B cell (primary cell): Measurements from ENCODE around the gene GTPBP3. TPM values are rescaled to one million over a fixed set of nuclear protein-coding genes. Genes with fewer than 3 reads are reported as not detected.

Experiments
- ATAC-seq: fragments of 200-7000 bp; cut with Tn5 transposase; one replicate; pipeline ENCODE4 v1.10.0; 2021; ENCODE audit warnings: low read depth, mild to moderate bottlenecking, moderate number of reproducible peaks, moderate library complexity
- CTCF ChIA-PET: fragments of 350-600 bp; sonication (Branson Sonifier 250); formaldehyde crosslinking; loops from one replicate; lab custom pipeline; 2021; ENCODE audit warnings: antibody characterized with exemption, inconsistent platforms; lab: Charles Lee
- POLR2A ChIA-PET: fragments of 350-600 bp; sonication (Branson Sonifier 250); formaldehyde crosslinking; loops from one replicate; lab custom pipeline; 2021; ENCODE audit warnings: antibody characterized with exemption; lab: Charles Lee
- DNase-seq: peaks from one replicate; pipeline ENCODE4 v3.0.0; 2013
- H2AFZ ChIP-seq: 2 replicates; pipeline ENCODE4 v1.6.1; 2012; ENCODE audit warnings: mild to moderate bottlenecking, low read depth, low read length; ENCODE audit not compliant: insufficient read depth, poor library complexity, severe bottlenecking
- H3K27ac ChIP-seq, 2 donors: 1 replicate in 1 of 2; 2 replicates in 1 of 2; pipeline ENCODE4 v1.5.1; 2012 to 2013; ENCODE audit warnings: low read length in 2 of 2, mild to moderate bottlenecking in 2 of 2, moderate library complexity in 1 of 2
- H3K27me3 ChIP-seq, 4 experiments: fragments of 200-600 bp in 1 of 4; sonication (generic) in 1 of 4; replicated peaks in 1 of 4; 1 replicate in 2 of 4; 2 replicates in 2 of 4; pipeline versions ENCODE4 v1.6.1 to v1.7.0; 2013 to 2016; ENCODE audit warnings: low read length in 3 of 4, mild to moderate bottlenecking in 2 of 4, mixed read lengths in 1 of 4, moderate library complexity in 1 of 4; ENCODE audit not compliant: insufficient read depth in 4 of 4, control insufficient read depth in 3 of 4; ENCODE audit errors: control extremely low read depth in 1 of 4
- H3K36me3 ChIP-seq, 2 experiments: replicated peaks in 1 of 2; 1 replicate in 1 of 2; 2 replicates in 1 of 2; pipeline versions ENCODE4 v1.6.1 to v1.7.1; 2013; ENCODE audit warnings: low read length in 1 of 2; ENCODE audit not compliant: insufficient read depth in 2 of 2, control insufficient read depth in 1 of 2; ENCODE audit errors: control extremely low read depth in 1 of 2, extremely low read depth in 1 of 2
- H3K4me1 ChIP-seq, 2 donors: fragments of 200-600 bp in 1 of 2; sonication (generic) in 1 of 2; 1 replicate in 1 of 2; 2 replicates in 1 of 2; pipeline versions ENCODE4 v1.5.1 to v1.6.1; 2013 to 2017; ENCODE audit warnings: low read length in 2 of 2; ENCODE audit not compliant: control insufficient read depth in 2 of 2, insufficient read depth in 2 of 2
- H3K4me2 ChIP-seq: replicated peaks from 2 replicates; pipeline ENCODE3; 2012; ENCODE audit warnings: mild to moderate bottlenecking, low read depth, low read length; ENCODE audit not compliant: poor library complexity, severe bottlenecking
- H3K4me3 ChIP-seq, 5 experiments: fragments of 200-600 bp in 1 of 5; sonication (generic) in 1 of 5; 1 replicate in 3 of 5; 2 replicates in 2 of 5; pipeline versions ENCODE4 v1.5.1 to v1.7.0; 2011 to 2016; ENCODE audit warnings: low read length in 4 of 5, mild to moderate bottlenecking in 4 of 5, low read depth in 2 of 5, control low read depth in 1 of 5, moderate library complexity in 1 of 5; ENCODE audit not compliant: insufficient read depth in 1 of 5; ENCODE audit errors: control extremely low read depth in 1 of 5, extremely low read depth in 1 of 5
- H3K79me2 ChIP-seq: fragments of 200-600 bp; sonication (generic); one replicate; pipeline ENCODE4 v1.6.0; 2016; ENCODE audit warnings: low read length; ENCODE audit not compliant: control insufficient read depth, insufficient read depth
- H3K9ac ChIP-seq: fragments of 200-600 bp; sonication (generic); 2 replicates; pipeline ENCODE4 v1.6.1; 2017; ENCODE audit warnings: mild to moderate bottlenecking, low read length, moderate library complexity
- H3K9me3 ChIP-seq, 3 donors: one replicate each; pipeline versions ENCODE4 v1.6.1 to v1.7.1; 2013; ENCODE audit warnings: low read length in 2 of 3; ENCODE audit not compliant: control insufficient read depth in 2 of 3, insufficient read depth in 1 of 3; ENCODE audit errors: control extremely low read depth in 1 of 3
- H4K20me1 ChIP-seq: 2 replicates; pipeline ENCODE4 v1.6.0; 2012; ENCODE audit warnings: mild to moderate bottlenecking, low read length; ENCODE audit not compliant: insufficient read depth, control insufficient read depth, poor library complexity, severe bottlenecking
- H3K27ac Mint-ChIP-seq: one replicate; pipeline ENCODE4 v1.8.0; 2021; ENCODE audit warnings: mixed read lengths
- H3K27me3 Mint-ChIP-seq: one replicate; pipeline ENCODE4 v1.8.0; 2021; ENCODE audit warnings: mixed read lengths
- H3K4me1 Mint-ChIP-seq: one replicate; pipeline ENCODE4 v1.8.0; 2021; ENCODE audit warnings: mixed read lengths
- H3K4me3 Mint-ChIP-seq: one replicate; pipeline ENCODE4 v1.8.0; 2021; ENCODE audit warnings: mixed read lengths
- H3K9me3 Mint-ChIP-seq: one replicate; pipeline ENCODE4 v1.8.0; 2022; ENCODE audit warnings: mixed read lengths; ENCODE audit not compliant: insufficient read depth
- CTCF ChIP-seq: fragments of 200-600 bp; IDR thresholded peaks from one replicate; pipeline ENCODE4 v1.8.0; 2022; ENCODE audit warnings: antibody characterized with exemption, mild to moderate bottlenecking
- EZH2 ChIP-seq: IDR thresholded peaks from 2 replicates; pipeline ENCODE4 v1.6.1; 2012; ENCODE audit warnings: borderline replicate concordance, low read depth, mild to moderate bottlenecking, moderate library complexity, low read length; ENCODE audit not compliant: insufficient read depth, poor library complexity, severe bottlenecking
- WGBS: methylation state at CpG from one replicate; pipeline ENCODE4 v1.1.5; 2013; ENCODE audit warnings: missing lambda C conversion rate; ENCODE audit not compliant: insufficient coverage; 5-methylcytosine and 5-hydroxymethylcytosine counted together
- intact Hi-C: fragments of 100-400 bp; cut with micrococcal nuclease; formaldehyde crosslinking; loops from one replicate; pipeline ENCODE4 v1.10.0; 2022
- polyA plus RNA-seq: library from polyadenylated mRNA; depleted of rRNA; stranded (reverse); fragments of >200 nt; gene quantifications from 2 replicates; pipeline ENCODE4 v1.2.3, GENCODE V29; 2012
- total RNA-seq, 2 donors: library from RNA; stranded (reverse); fragments of 120-200 nt in 1 of 2; gene quantifications; 1 replicate in 1 of 2; 2 replicates in 1 of 2; pipeline versions ENCODE4 v1.2.3 to v1.2.4, GENCODE V29; 2013 to 2022

Gene GTPBP3
- total and polyA plus RNA-seq, 2 donors (not counting 1 experiment from before 2014, with no cell fraction given), result 41.6 to 44.9 TPM

GRCh38 chr19:17341845-17342244 is 4.5 kb downstream of the GTPBP3 start:
- ATAC-seq, result no peak

More at GRCh38 chr19:17341845-17342244, 4.5 kb downstream of the GTPBP3 start:
- H3K4me1 Mint-ChIP-seq, result peaks cover 24% of the 10 kb centered on the region
- H3K27ac Mint-ChIP-seq, result no peak overlapping the region
- no peak overlapping the region for H3K4me2 ChIP-seq
- no peak overlapping the region for H3K27ac ChIP-seq
- no peaks in the 10 kb centered on the region for H3K36me3 ChIP-seq
- peaks cover 9% of the 10 kb centered on the region for H3K79me2 ChIP-seq
- peaks cover 3% of the 10 kb centered on the region for H3K27me3 Mint-ChIP-seq
- TF ChIP-seq EZH2, result no peak
- TF ChIP-seq CTCF, result no peak
- no peak overlapping the region for H2AFZ ChIP-seq
- no peaks in the 10 kb centered on the region for H3K9me3 ChIP-seq
- POLR2A ChIA-PET, result no interaction called here
- intact Hi-C loops, result no loop called here
- CTCF ChIA-PET, result interaction anchor here (8.2 kb wide), 1 partner anchor 45 kb away, joined by 109 read pairs; no protein-coding TSS in a partner anchor
- H4K20me1 ChIP-seq, result no peaks in the 10 kb centered on the region
- H3K9me3 Mint-ChIP-seq, result no peaks in the 10 kb centered on the region
- no peak overlapping the region for H3K4me3 ChIP-seq
- H3K27me3 ChIP-seq, result peaks cover 0 to 6% (median 0%) of the 10 kb centered on the region in 4 experiments
- H3K4me1 ChIP-seq, result peaks cover 12 to 18% of the 10 kb centered on the region in 2 donors
- no peak overlapping the region for H3K4me3 Mint-ChIP-seq
- no peak overlapping the region for H3K9ac ChIP-seq
- DNase-seq, result no peak
- 97% methylated on average over 3 of the region's 7 CpGs for WGBS
